NT2/D1 (cell line): Measurements from ENCODE around the gene KDM4B.

Experiments
- YY1 ChIP-seq: IDR thresholded peaks from 2 replicates; pipeline ENCODE4 v1.6.1; 2011; ENCODE audit not compliant: insufficient read length, insufficient read depth
- ZNF274 ChIP-seq: IDR thresholded peaks from 2 replicates; pipeline ENCODE4 v1.6.1; 2011; ENCODE audit warnings: mild to moderate bottlenecking, low read depth, low read length

GRCh38 chr19:5078666-5079065 lies 109.8 kb downstream of the KDM4B start:
- TF ChIP-seq ZNF274, result no peak
- no peak for TF ChIP-seq YY1
